Spleen (tissue), 13 donors: ENCODE data around the gene NABP1. TPM values are rescaled to one million over a fixed set of nuclear protein-coding genes. Genes with fewer than 3 reads are reported as not detected.

ENCODE experiments used
- DNase-seq: peaks from one replicate; pipeline ENCODE4 v3.0.0-alpha.2; 2020
- H3K27ac ChIP-seq, 8 donors: fragments of 200-600 bp; sonication (generic) in 7 of 8; 1 replicate in 4 of 8; 2 replicates in 4 of 8; pipeline versions ENCODE4 v1.5.0 to v1.8.0; 2016 to 2021; ENCODE audit warnings: inconsistent platforms in 4 of 8, mild to moderate bottlenecking in 4 of 8, moderate library complexity in 1 of 8
- H3K27me3 ChIP-seq, 7 donors: fragments of 200-600 bp; sonication (generic) in 6 of 7; replicated peaks in 1 of 7; 1 replicate in 4 of 7; 2 replicates in 3 of 7; pipeline versions ENCODE4 v1.5.0 to v1.8.0; 2016 to 2021; ENCODE audit warnings: inconsistent platforms in 3 of 7, mild to moderate bottlenecking in 1 of 7
- H3K36me3 ChIP-seq, 6 donors: fragments of 200-600 bp; sonication (generic) in 5 of 6; 1 replicate in 4 of 6; 2 replicates in 2 of 6; pipeline versions ENCODE4 v1.5.0 to v1.8.0; 2016 to 2021; ENCODE audit warnings: inconsistent platforms in 2 of 6
- H3K4me1 ChIP-seq, 6 donors: fragments of 200-600 bp; sonication (generic) in 5 of 6; 1 replicate in 3 of 6; 2 replicates in 3 of 6; pipeline versions ENCODE4 v1.5.0 to v1.8.0; 2016 to 2021; ENCODE audit warnings: inconsistent platforms in 3 of 6
- H3K4me3 ChIP-seq, 8 donors: fragments of 200-600 bp; sonication (generic) in 7 of 8; 1 replicate in 4 of 8; 2 replicates in 4 of 8; pipeline versions ENCODE4 v1.5.0 to v1.8.0; 2016 to 2021; ENCODE audit warnings: inconsistent platforms in 4 of 8, mild to moderate bottlenecking in 4 of 8, moderate library complexity in 2 of 8
- H3K9me3 ChIP-seq, 8 donors: fragments of 200-600 bp; sonication (generic) in 7 of 8; 1 replicate in 4 of 8; 2 replicates in 4 of 8; pipeline versions ENCODE4 v1.5.0 to v1.8.0; 2016 to 2021; ENCODE audit warnings: inconsistent platforms in 4 of 8
- CTCF ChIP-seq, 11 experiments: fragments of 200-600 bp in 7 of 11; fragments of 450-650 bp in 4 of 11; sonication (generic) in 4 of 11; IDR thresholded peaks in 8 of 11; conservative IDR thresholded peaks in 3 of 11; 1 replicate in 7 of 11; 2 replicates in 4 of 11; pipeline versions ENCODE4 v1.4.0 to v1.8.0; 2016 to 2021; ENCODE audit warnings: antibody characterized with exemption in 11 of 11, inconsistent platforms in 4 of 11, mild to moderate bottlenecking in 1 of 11
- POLR2A ChIP-seq, 3 donors: fragments of 450-650 bp; IDR thresholded peaks; one replicate each; pipeline ENCODE4 v1.5.1; 2017; ENCODE audit warnings: antibody characterized with exemption in 3 of 3, mild to moderate bottlenecking in 1 of 3
- POLR2AphosphoS5 ChIP-seq, 3 donors: sonication (generic); formaldehyde crosslinking; IDR thresholded peaks; one replicate each; pipeline ENCODE4 v1.5.1; 2017; ENCODE audit warnings: antibody characterized with exemption in 3 of 3
- WGBS, 5 donors: extraction: QIAGEN DNeasy Blood & Tissue Kit in 3 of 5; methylation state at CpG; one replicate each; pipeline versions ENCODE4 v1.1.5 to v1.1.7; 2013 to 2018; 5-methylcytosine and 5-hydroxymethylcytosine counted together
- intact Hi-C: fragments of 100-400 bp; cut with DNase I; formaldehyde crosslinking; loops from one replicate; pipeline ENCODE4 v1.15.0; 2023; ENCODE audit warnings: low total_unique reads
- long read RNA-seq, 2 donors: transcript quantifications; one replicate each; lab custom pipeline, GENCODE V29; 2026
- polyA plus RNA-seq, 3 donors: library from polyadenylated mRNA; stranded (reverse); fragments of 200-250 nt; gene quantifications; one replicate each; pipeline ENCODE4 v1.2.1, GENCODE V29; 2013
- total RNA-seq, 7 donors: library from RNA; depleted of rRNA in 3 of 7; stranded (reverse); fragments of >200 nt in 3 of 7; fragmentation: NEBNext Ultra II Directional in 4 of 7; extraction: Animal tissue kit (Norgen Biotek cat#: 25700) in 4 of 7; gene quantifications; one replicate each; pipeline versions ENCODE4 v1.1.0 to v1.2.1, GENCODE V29; 2016 to 2021
- donor health status: healthy with polysubstance abuse.
- donor health status: DM: no; HTN: no; CAD: no; lungs with moderate emphysema.
- donor health status: DM: no; HTN: no; CAD: no.
- donor health status: Bipolar disorder and iron deficiency.
- donor health status: healthy.
- donor health status: DM: no; HTN: no; CAD: no.
- donor health status: DM: yes; HTN: yes; CAD: no.

The NABP1 gene
- total RNA-seq = 100 to 1,000 TPM; 150 to 292 (median 192) TPM
- polyA plus RNA-seq = 10 to 100 TPM; 33.0 to 59.4 (median 46.5) TPM
- long read RNA-seq, donor 1, full-length matches to known transcripts = 16 of 21 reads
- long read RNA-seq, donor 1, partial matches to known transcripts = 5 of 21 reads
- long read RNA-seq, donor 1, other reads (novel, unspliced or antisense) = 0 of 21 reads
- long read RNA-seq, donor 2, transcript NABP1-205 (6 exons, 1,878 nt) = minor isoform, 6 of 27 reads
- long read RNA-seq, donor 2, transcript NABP1-202 (7 exons, 3,002 nt) = major isoform, 10 of 27 reads
- long read RNA-seq, donor 2, partial matches to known transcripts = 0 of 27 reads
- long read RNA-seq, donor 2, other reads (novel, unspliced or antisense) = 8 of 27 reads

- H3K4me3 ChIP-seq = peak within 1 kb of the TSS; percentile 46 to 86 (median 62)
- peaks cover 0 to under 1% (median 0%) of the 10 kb centered on the region in 8 donors for H3K9me3 ChIP-seq
- peaks cover 29 to 72% (median 64%) of the 10 kb centered on the region in 6 donors for H3K4me1 ChIP-seq
- peak; percentile 100 for TF ChIP-seq POLR2AphosphoS5 (IDR thresholded peaks at IDR 0.05)
- TF ChIP-seq POLR2A (IDR thresholded peaks at IDR 0.05) = peak; percentile 99 to 100 (median 99)
- TF ChIP-seq CTCF (IDR thresholded peaks at IDR 0.05 in 8 of 11, conservative IDR thresholded peaks at IDR 0.05 in 3 of 11) = peak in 4 of 11 experiments; percentile 7 to 40 (median 26)
- 0 to 1% (median 0%) methylated on average over 58 to 64 of the region's 66 CpGs for WGBS, 5 donors
- H3K27ac ChIP-seq = peak within 1 kb of the TSS; percentile 93 to 99 (median 98)
- intact Hi-C loops = loop anchor here (10.0 kb wide), 1 partner anchor 53 kb away; no protein-coding TSS in a partner anchor
- H3K36me3 ChIP-seq = peaks cover 0 to 19% (median 12%) of the 10 kb centered on the region in 6 donors
- peak; percentile 100 for DNase-seq
- H3K27me3 ChIP-seq = no peaks in the 10 kb centered on the region
Observed at GRCh38 chr2:191677646-191678436, at the start of gene NABP1. Gene NABP1 (plus strand): TSS chr2:191678136. CDS start chr2:191678615, 479 bp downstream.

DNA sequence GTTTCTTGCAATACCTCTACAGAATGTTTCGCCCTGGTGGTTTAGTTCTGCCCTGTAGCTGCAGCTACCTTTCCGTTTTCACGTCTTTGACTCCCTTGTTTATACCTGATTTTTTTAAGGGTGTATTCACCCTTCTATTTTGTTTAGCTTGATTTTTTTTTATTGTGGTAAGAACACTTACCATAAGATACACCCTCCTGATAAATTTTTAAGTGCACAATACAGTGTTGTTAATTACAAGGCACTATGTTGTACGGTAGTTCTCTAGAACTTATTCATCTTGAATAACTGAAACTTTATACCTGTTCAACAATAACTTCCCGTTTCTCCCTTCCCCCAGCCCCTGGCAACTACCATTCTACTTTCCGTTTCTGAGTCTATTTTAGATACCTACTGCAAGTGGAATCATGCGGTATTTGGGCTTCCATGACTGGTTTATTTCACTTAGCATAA lies 48.9 kb upstream of the NABP1 start:
- TF ChIP-seq CTCF (IDR thresholded peaks at IDR 0.05 in 8 of 11, conservative IDR thresholded peaks at IDR 0.05 in 3 of 11) (peak in 1 of 11 experiments; percentile 9), POLR2AphosphoS5 (IDR thresholded peaks at IDR 0.05) (no peak)
- Histone ChIP-seq H3K9me3 (no peaks in the 10 kb centered on the region), H3K27me3 (no peaks in the 10 kb centered on the region), H3K27ac (peak overlapping the region in 4 of 8 donors; percentile 20 to 34 (median 28)), H3K4me1 (peaks cover 0 to 32% (median 8%) of the 10 kb centered on the region in 6 donors), H3K36me3 (no peaks in the 10 kb centered on the region), H3K4me3 (peak overlapping the region in 1 of 8 donors; percentile 17)
- intact Hi-C loops = loop anchor here (10.0 kb wide), 1 partner anchor 46 kb away; the partner anchor contains the start of gene NABP1
- WGBS, 5 donors = 59 to 65% (median 61%) methylated on average over 7 of the region's 7 CpGs
- DNase-seq = no peak

GRCh38 chr2:191629976-191630712 lies 47.8 kb upstream of the NABP1 start:
- WGBS, 5 donors = 75 to 94% (median 79%) methylated on average over 1 of the region's 1 CpG
- H3K4me3 ChIP-seq = no peak overlapping the region
- intact Hi-C loops = loop anchor here (10.0 kb wide), 1 partner anchor 45 kb away; the partner anchor contains the start of gene NABP1
- H3K36me3 ChIP-seq = no peaks in the 10 kb centered on the region
- peaks cover 0 to 24% (median 3%) of the 10 kb centered on the region in 6 donors for H3K4me1 ChIP-seq
- H3K27ac ChIP-seq = no peak overlapping the region
- no peaks in the 10 kb centered on the region for H3K9me3 ChIP-seq
- TF ChIP-seq CTCF (IDR thresholded peaks at IDR 0.05 in 8 of 11, conservative IDR thresholded peaks at IDR 0.05 in 3 of 11) = no peak
- no peak for TF ChIP-seq POLR2A (IDR thresholded peaks at IDR 0.05)
- TF ChIP-seq POLR2AphosphoS5 (IDR thresholded peaks at IDR 0.05) = no peak
- DNase-seq = no peak
- H3K27me3 ChIP-seq = no peaks in the 10 kb centered on the region
